GM23248 (cell line): ENCODE measurements around the gene SKP1. TPM values are rescaled to one million over a fixed set of nuclear protein-coding genes. Genes with fewer than 3 reads are reported as not detected.
A peak's percentile ranks its signal among the peaks of the same experiment; 100 is the strongest.

Experiments used
- DNase-seq: peaks from one replicate; pipeline ENCODE4 v3.0.0-alpha.2; 2015
- H2AFZ ChIP-seq: fragments of 200-600 bp; sonication (generic); 2 replicates; pipeline ENCODE4 v1.6.1; 2016; ENCODE audit warnings: antibody characterized with exemption
- H3F3A ChIP-seq: fragments of 200-600 bp; sonication (generic); 2 replicates; pipeline ENCODE4 v1.6.1; 2016; ENCODE audit warnings: mild to moderate bottlenecking, antibody characterized with exemption, mixed run types; ENCODE audit not compliant: insufficient read depth
- H3K27ac ChIP-seq: fragments of 200-600 bp; sonication (generic); 2 replicates; pipeline ENCODE4 v1.5.1; 2016; ENCODE audit warnings: mild to moderate bottlenecking
- H3K27me3 ChIP-seq: fragments of 200-600 bp; sonication (generic); replicated peaks from 2 replicates; pipeline ENCODE4 v1.6.1; 2016; ENCODE audit warnings: mild to moderate bottlenecking; ENCODE audit not compliant: insufficient read depth
- H3K36me3 ChIP-seq: fragments of 200-600 bp; sonication (generic); 2 replicates; pipeline ENCODE4 v1.6.1; 2016; ENCODE audit warnings: low read depth, mild to moderate bottlenecking
- H3K4me1 ChIP-seq: fragments of 200-600 bp; sonication (generic); 2 replicates; pipeline ENCODE4 v1.6.1; 2016; ENCODE audit warnings: mild to moderate bottlenecking; ENCODE audit not compliant: insufficient read depth
- H3K4me2 ChIP-seq: fragments of 200-600 bp; sonication (generic); one replicate; pipeline ENCODE4 v1.6.1; 2016; ENCODE audit warnings: mild to moderate bottlenecking; ENCODE audit not compliant: unreplicated experiment
- H3K4me3 ChIP-seq: fragments of 200-600 bp; sonication (generic); 2 replicates; pipeline ENCODE4 v1.5.1; 2016; ENCODE audit warnings: mild to moderate bottlenecking
- H3K79me2 ChIP-seq: fragments of 200-600 bp; sonication (generic); 2 replicates; pipeline ENCODE4 v1.6.1; 2016; ENCODE audit warnings: mild to moderate bottlenecking; ENCODE audit not compliant: insufficient read depth
- H3K9ac ChIP-seq: fragments of 200-600 bp; sonication (generic); 2 replicates; pipeline ENCODE4 v1.6.1; 2016; ENCODE audit warnings: mild to moderate bottlenecking
- H3K9me2 ChIP-seq: fragments of 200-600 bp; sonication (generic); 2 replicates; pipeline ENCODE4 v1.6.1; 2016; ENCODE audit warnings: mixed run types, mild to moderate bottlenecking, moderate library complexity; ENCODE audit not compliant: insufficient read depth
- H3K9me3 ChIP-seq: fragments of 200-600 bp; sonication (generic); one replicate; pipeline ENCODE4 v1.6.1; 2017; ENCODE audit warnings: low read depth
- H4K20me1 ChIP-seq: fragments of 200-600 bp; sonication (generic); 2 replicates; pipeline ENCODE4 v1.6.0; 2016; ENCODE audit not compliant: insufficient read depth
- EZH2 ChIP-seq: fragments of 200-600 bp; sonication (generic); IDR thresholded peaks from 2 replicates; pipeline ENCODE4 v1.6.1; 2018; ENCODE audit warnings: antibody characterized with exemption, mild to moderate bottlenecking; ENCODE audit not compliant: insufficient read depth, poor library complexity, severe bottlenecking
- EZH2phosphoT487 ChIP-seq: fragments of 200-600 bp; sonication (generic); IDR thresholded peaks from 2 replicates; pipeline ENCODE4 v1.6.1; 2018; ENCODE audit warnings: antibody characterized with exemption, moderate library complexity, mild to moderate bottlenecking, low read depth; ENCODE audit not compliant: insufficient read depth
- WGBS, 2 experiments: methylation state at CpG; one replicate each; pipeline ENCODE4 v1.1.6; 2015 to 2017; ENCODE audit warnings: low lambda C conversion rate in 2 of 2, low coverage in 1 of 2; ENCODE audit errors: missing lambda C conversion rate in 2 of 2; 5-methylcytosine and 5-hydroxymethylcytosine counted together
- in situ Hi-C: fragments of 300-500 bp; cut with MboI; formaldehyde crosslinking; loops from 2 replicates; pipeline ENCODE4 v1.15.0; 2020
- polyA plus RNA-seq: library from polyadenylated mRNA; unstranded; fragments of >200 nt; fragmentation: Nextera tagmentation; extraction: Ambion mirVana; gene quantifications from 2 replicates; pipeline ENCODE4 v1.2.1, GENCODE V29; 2016
- total RNA-seq: library from RNA; depleted of rRNA; stranded (reverse); fragments of >200 nt; shearing (Covaris generic); gene quantifications from 2 replicates; pipeline ENCODE4 v1.2.3, GENCODE V29; 2014

Gene SKP1
- total and polyA plus RNA-seq, 2 experiments from 2014 or later = 238 to 1,145 TPM

DNA sequence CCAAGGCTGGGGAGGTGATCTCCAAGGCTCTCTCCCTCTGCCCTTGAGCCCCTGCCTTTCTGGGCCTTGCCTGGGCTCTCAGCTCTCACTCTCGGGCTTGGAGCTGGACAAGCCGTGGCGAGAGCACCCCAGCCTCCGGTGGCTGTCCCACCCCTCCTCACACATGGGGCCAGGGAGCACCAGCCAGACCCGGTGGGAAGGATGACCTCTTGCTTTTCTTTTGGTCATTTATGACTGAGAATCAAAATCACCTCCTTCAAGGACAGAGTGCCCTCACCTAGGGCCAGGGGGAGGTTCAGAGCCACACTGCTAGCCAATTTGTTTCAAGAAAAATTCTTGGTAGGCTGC, 48.1 kb downstream of the SKP1 start:
- DNase-seq = no peak
- H3K36me3 ChIP-seq = no peaks in the 10 kb centered on the region

DNA sequence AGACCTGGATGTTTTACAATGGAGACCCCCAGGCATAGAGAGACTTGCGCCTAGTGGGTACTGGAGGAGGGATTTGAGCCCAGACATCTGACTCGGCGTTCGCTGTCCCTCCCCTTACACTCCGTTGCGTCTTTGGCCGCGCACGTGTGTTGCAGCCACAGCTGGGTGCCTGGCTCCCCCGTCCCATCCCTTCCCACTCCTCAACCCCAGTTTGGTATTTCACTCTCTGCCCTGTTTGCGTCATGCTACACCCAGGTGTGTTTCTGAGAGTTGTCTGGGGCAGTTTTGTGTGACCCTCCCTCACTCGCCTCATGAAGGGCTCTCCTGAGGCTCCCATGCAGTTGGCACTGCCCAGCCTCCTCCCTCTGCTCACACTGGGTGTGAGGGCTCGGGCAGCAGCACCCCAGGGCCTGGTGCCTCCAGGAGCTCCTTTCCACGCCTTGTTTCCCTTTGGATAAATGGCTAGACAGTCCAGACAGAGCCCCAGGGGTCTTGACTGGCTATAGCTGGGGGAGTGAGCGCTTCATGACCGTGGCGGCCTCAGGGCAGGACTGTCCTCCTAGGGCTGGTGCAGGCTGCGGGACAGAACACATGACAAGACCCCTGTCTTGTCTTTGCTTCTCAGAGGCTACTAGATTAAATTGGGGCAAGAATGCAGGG, 48.6 kb downstream of the SKP1 start:
- Histone ChIP-seq H3K79me2 (peaks cover 16% of the 10 kb centered on the region; the same call in 1 of the 2 replicates), H4K20me1 (no peaks in the 10 kb centered on the region), H3F3A (peaks cover 5% of the 10 kb centered on the region), H3K4me3 (no peak overlapping the region), H3K36me3 (no peaks in the 10 kb centered on the region), H3K9ac (no peak overlapping the region), H3K27ac (no peak overlapping the region), H2AFZ (no peak overlapping the region), H3K4me1 (peaks cover 28% of the 10 kb centered on the region), H3K27me3 (no peaks in the 10 kb centered on the region), H3K9me2 (no peaks in the 10 kb centered on the region), H3K4me2 (no peak overlapping the region), H3K9me3 (no peaks in the 10 kb centered on the region)
- DNase-seq = no peak
- TF ChIP-seq EZH2 (no peak), EZH2phosphoT487 (no peak)
- 96% methylated on average over 18 of the region's 18 CpGs for WGBS, 2 experiments
- in situ Hi-C loops = no loop called here

More for the DNA sequence above, 48.1 kb downstream of the SKP1 start:
- Histone ChIP-seq H2AFZ (no peak overlapping the region), H3K4me2 (no peak overlapping the region), H3K9me3 (no peaks in the 10 kb centered on the region), H4K20me1 (no peaks in the 10 kb centered on the region), H3F3A (peaks cover 4% of the 10 kb centered on the region), H3K27me3 (no peaks in the 10 kb centered on the region), H3K27ac (no peak overlapping the region), H3K9me2 (no peaks in the 10 kb centered on the region), H3K9ac (no peak overlapping the region), H3K79me2 (peaks cover 16% of the 10 kb centered on the region; the same call in 1 of the 2 replicates), H3K4me3 (no peak overlapping the region), H3K4me1 (peaks cover 26% of the 10 kb centered on the region)
- 93 to 94% methylated on average over 5 of the region's 5 CpGs for WGBS, 2 experiments
- in situ Hi-C loops = no loop called here
- TF ChIP-seq EZH2phosphoT487 (no peak), EZH2 (no peak)

DNA sequence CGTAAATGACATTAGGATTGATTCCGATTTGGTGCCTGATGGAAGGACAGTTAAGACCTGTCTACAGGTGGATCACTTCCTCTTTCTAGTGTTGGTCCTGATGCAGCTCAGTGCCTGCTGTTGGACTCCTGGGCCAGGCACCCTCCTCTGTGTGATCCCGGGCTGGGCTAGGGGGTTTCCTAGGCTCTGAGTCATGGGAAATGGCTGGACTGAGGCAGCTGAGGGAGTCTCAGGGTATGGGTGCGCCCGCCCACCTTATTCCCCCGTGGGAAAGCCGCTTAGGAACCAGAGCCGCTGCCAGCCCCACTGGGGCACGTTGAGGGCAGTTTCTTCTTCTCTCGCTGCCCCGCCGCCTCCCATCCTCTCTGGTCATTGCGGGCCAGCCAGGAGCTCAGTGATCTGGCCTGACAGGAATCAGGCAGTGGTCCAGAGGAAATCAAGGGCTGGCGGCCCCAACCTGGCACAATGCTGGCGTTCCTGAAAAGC, 49.3 kb downstream of the SKP1 start:
- Histone ChIP-seq H3K27me3 (no peaks in the 10 kb centered on the region), H3K9me2 (no peaks in the 10 kb centered on the region), H3K4me3 (no peak overlapping the region), H3K9ac (no peak overlapping the region), H3K4me1 (peaks cover 28% of the 10 kb centered on the region), H3K4me2 (no peak overlapping the region), H4K20me1 (no peaks in the 10 kb centered on the region), H3K36me3 (no peaks in the 10 kb centered on the region), H3K27ac (no peak overlapping the region), H3F3A (peaks cover 5% of the 10 kb centered on the region), H3K9me3 (no peaks in the 10 kb centered on the region), H2AFZ (no peak overlapping the region), H3K79me2 (peaks cover 10% of the 10 kb centered on the region; the same call in 1 of the 2 replicates)
- DNase-seq = no peak
- in situ Hi-C loops = no loop called here
- TF ChIP-seq EZH2 = no peak
- TF ChIP-seq EZH2phosphoT487 = no peak
- WGBS, 2 experiments = 82 to 84% methylated on average over 13 to 15 of the region's 15 CpGs

DNA sequence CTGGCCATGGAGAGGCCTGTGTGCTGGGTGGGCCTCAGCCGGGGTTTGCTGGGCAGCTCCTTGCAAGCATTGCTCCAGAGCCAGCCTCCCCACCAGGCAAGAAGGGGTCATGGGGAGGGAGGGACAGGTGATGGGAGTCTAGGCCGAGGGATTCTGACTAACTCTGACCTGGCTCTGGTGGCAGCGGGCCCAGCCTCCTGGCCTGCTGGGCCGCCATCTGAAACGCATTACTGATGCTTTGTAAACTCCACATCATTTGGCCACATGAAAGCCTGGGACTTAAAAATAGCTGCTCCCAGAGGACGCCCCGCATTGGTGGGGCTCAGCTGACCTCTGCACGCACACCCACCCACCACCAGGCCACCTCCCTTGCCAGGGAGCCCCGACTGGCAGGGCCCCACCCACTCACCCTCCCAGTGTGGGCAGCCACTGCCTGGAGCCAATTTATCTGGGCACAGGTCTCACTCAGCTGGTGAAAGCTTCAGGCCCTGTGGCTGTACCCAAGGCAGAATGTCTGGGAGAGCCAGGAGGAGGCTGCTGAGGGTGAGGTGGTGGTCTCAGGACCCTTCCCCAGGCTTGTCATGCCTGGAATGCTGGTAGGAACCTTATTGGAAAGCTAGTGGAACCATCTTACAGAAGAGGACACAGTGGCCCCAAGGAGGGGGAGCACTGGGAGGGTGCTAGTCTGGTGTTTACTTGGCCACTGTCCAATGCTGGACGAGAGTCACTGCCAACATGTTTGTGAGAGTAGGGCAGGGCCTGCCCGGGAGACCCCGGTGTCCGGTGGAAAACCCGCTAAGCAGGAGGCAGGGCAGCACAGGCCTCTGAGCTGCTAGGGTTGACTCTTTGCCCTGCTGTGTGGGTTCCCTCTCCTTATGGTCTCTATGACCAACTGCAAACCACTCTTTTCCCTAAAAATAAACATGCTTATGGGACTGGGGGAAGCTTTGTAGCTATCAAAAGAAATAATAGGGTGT, 51.4 kb downstream of the SKP1 start:
- Histone ChIP-seq H3K9ac (peak overlapping the region; percentile 71), H4K20me1 (no peaks in the 10 kb centered on the region), H3K9me2 (no peaks in the 10 kb centered on the region), H2AFZ (no peak overlapping the region), H3K79me2 (peaks cover 8% of the 10 kb centered on the region; the same call in 1 of the 2 replicates), H3K4me1 (peaks cover 28% of the 10 kb centered on the region), H3K4me2 (peak overlapping the region; percentile 73), H3K36me3 (no peaks in the 10 kb centered on the region), H3K27ac (peak overlapping the region; percentile 95), H3K27me3 (no peaks in the 10 kb centered on the region), H3F3A (peaks cover 5% of the 10 kb centered on the region), H3K9me3 (no peaks in the 10 kb centered on the region), H3K4me3 (peak overlapping the region; percentile 23)
- in situ Hi-C loops = no loop called here
- peak; percentile 99 for DNase-seq
- TF ChIP-seq EZH2 = no peak
- TF ChIP-seq EZH2phosphoT487 = peak; percentile 60; the same call in 1 of the 2 replicates
- 6 to 8% methylated on average over 14 of the region's 14 CpGs for WGBS, 2 experiments
